GM18507 (cell line): Measurements from ENCODE around the gene HHAT.
"Not testable (repeated sequence)": the region's sequence is repeated elsewhere in the genome, so short reads cannot be mapped to it uniquely, and the experiment has no call there.

Experiments
- DNase-seq: peaks from one replicate; pipeline ENCODE4 v3.0.0; 2011; ENCODE audit warnings: low read depth; ENCODE audit not compliant: insufficient read length; ENCODE audit errors: extremely low spot score
- FAIRE-seq: peaks from 2 replicates; lab custom pipeline; 2011; peaks lifted over from hg19 to GRCh38; lab: Jason Lieb, UNC

The HHAT gene

DNA sequence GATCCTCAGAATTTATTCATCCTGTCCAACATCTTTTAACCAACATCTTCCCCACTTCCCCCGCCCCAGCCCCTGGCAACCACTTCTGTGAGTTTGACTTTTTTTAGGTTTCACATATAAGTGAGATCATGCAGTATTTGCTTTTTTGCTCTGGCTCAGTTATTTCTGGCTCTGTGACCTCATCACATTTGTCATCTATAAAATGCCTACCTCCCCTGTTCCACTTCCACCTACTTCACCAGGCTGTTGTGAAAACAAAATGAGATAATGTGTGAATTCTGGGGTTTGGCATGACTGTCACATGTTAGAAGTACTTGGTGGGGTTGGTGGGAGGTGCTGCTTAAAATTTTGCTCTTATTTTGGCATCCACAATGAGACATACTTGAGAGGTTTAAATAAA is 18.4 kb downstream of the HHAT start:
- FAIRE-seq (peak; percentile 18), DNase-seq (no peak)

DNA sequence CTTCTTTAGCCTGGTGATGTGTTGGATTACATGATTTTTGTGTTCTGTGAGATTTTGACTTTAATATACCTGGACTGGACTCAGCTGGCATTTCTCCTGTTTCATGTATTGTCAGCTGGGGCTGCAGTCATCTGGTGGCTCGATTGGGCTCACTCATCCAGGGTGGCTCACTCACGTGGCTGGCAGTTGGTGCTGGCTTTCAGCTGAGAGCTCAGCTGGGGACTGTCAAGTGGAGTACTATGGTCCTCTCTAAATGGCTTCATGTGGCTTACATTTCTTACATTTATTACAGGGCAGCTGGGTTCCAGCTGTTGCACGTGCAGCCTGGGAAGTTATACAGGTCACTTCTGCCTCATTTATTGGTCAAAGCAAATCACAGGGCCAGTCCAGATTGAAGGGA is 22.8 kb downstream of the HHAT start:
- no peak for FAIRE-seq
- no peak for DNase-seq

DNA sequence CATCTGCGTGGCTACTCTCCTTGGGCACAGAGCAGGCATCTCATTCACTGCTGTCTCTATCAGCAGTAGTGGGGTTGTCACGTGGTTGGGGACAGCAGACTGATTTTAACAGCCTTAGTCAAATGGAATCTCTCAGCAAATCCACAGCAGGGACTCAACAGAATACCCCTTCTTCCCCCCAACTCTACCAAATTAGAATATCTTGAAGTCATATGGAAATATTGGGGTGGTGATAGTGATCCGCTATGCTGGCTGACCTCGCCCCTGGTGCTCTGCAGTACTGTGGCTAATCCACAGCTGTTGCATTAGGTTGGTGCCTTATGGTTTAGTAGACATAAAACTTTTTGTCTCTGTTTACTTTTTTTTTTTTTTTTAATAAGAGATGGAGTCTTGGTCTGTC is 23.9 kb downstream of the HHAT start:
- no peak for DNase-seq
- no peak for FAIRE-seq

DNA sequence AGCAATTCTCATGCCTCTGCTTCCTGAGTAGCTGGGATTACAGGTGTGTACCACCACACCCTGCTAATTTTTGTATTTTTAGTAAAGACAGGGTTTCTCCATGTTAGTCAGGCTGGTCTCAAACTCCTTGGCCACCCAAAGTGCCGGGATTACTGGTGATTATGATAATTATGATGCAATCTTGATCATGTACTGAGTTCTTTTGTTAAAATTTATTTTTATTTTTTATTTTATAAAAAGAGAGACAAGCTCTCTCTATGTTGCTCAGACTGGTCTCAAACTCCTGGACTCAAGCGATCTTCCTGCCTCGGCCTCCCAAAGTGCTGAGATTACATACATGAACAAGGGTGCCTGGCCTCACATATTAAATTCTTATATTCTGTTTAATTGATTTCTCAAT is 25.6 kb downstream of the HHAT start:
- DNase-seq, FAIRE-seq: not testable (repeated sequence)

DNA sequence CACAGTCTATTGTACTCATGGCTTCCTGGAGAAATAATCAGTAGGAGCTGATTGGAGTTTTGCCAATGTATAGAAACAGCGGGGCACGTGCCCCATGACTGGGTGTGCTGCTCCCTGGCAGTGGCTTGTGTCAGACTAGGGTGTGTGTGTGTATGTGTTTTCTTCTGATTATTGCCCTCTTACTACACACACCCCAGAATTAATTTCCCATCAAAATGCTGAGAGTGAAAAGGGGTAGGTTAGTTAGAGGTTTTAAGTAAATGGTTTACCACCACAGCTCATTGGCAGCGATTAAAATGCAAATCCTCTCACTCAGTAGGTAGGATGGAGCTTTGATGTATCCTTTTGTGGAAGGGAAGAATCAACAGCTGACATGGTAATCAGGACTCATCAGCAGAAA is 29.9 kb downstream of the HHAT start:
- no peak for DNase-seq
- no peak for FAIRE-seq

DNA sequence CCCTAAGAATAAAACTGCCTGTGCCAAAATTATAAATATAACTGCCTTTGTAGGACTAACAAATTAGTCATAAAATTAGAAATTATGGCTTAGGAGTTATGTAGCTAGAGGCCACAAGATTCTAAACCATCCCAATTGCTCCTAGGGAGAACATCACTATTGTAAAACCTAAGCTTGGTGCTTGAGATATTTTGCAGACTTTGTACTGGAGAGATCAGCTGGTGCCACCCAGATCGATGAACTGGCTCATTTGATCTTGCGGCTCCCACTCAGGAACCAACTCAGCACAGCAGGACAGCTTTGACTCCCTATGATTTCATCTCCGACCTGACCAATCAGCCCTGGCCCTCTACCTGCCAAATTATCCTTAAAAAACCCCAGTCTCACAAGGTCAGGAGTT is 30.6 kb downstream of the HHAT start:
- FAIRE-seq (no peak), DNase-seq (no peak)

DNA sequence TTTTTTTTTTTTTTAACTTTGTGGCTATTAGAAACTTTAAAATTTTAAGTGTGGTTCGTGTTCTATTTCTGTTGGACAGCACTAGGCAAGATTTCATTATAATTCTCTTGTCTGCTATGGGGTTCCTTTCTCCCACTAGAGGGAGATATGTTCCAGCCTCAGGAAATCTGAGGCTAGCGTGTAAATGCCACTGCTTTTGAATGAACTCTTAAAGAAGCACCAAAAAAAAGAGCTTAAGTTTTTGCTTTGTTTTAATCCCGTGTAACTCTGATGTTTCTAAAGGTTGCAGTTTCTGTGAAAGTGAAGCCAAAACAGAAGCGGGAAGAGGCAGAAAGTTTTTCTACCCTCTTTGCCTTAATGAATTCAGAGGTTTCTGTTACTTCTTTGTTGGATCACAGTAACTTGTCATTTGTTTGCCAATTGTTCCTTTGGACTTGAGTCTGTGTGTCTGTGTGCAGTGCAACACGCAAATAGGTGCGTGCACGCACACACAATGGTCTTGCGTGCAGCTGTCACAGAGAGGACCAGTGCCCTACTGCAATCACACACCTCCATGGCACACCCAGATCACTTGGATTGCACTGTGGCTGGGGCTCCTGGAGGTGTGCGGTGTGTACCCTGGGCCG is 32.3 kb downstream of the HHAT start:
- peak; percentile 49 for FAIRE-seq
- DNase-seq: no peak

DNA sequence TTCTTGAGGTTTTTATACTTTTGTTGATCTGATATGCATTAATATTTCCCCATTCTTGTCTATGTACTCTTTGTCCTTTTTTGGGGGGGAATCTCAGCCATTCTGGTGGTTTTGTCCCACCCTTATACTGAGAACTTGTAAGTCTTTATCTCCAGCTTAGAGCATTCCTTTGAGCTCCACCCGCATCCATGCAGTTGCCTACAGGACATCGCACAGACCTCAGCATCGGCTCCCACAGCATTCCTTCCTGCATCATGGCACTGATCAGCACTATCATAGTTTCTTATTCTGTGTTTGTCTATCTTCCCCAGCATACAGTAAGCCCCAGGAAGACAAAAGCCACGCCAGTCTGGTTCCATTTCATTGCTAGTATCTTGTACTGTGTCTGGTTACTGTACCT is 33.0 kb downstream of the HHAT start:
- DNase-seq (no peak), FAIRE-seq (no peak)

DNA sequence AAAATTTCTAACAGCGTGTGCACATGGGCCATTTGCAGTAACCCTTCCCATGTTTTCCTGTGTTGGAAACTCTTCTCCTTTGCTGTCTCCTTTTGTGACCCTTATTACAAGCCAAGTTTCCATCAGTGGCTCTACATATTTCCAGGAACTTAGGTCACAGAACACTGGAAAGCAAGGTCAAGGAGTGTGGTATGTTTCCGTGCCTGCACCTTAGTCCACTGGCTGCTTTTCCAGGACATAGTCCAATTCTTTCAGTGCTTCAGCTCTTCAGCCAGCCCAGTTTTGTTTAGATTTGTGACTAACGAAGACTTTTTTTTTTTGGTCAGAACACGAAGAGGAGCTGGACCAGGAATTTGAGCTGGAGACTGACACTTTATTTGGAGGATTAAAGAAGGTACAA is 33.8 kb downstream of the HHAT start:
- DNase-seq (no peak), FAIRE-seq (no peak)

DNA sequence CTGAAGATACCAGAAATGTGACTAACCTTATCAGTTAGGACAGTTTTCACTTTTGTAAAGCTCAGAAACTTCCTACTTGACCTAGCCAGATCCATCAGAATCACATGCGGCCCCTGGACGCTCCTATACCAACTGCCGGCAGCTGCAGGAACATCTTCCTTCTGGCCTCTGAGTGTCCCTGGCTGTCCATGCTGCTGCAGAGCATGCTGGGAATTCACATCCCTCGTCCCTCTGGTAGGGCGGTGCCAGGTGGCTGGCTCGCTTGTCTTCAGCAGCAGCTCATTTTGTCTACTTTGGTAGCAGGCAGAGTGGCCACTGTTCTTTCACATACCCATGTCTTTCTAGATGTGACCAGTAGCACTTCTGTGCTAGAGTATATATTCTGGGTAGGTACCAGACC is 34.4 kb downstream of the HHAT start:
- no peak for FAIRE-seq
- DNase-seq: no peak

DNA sequence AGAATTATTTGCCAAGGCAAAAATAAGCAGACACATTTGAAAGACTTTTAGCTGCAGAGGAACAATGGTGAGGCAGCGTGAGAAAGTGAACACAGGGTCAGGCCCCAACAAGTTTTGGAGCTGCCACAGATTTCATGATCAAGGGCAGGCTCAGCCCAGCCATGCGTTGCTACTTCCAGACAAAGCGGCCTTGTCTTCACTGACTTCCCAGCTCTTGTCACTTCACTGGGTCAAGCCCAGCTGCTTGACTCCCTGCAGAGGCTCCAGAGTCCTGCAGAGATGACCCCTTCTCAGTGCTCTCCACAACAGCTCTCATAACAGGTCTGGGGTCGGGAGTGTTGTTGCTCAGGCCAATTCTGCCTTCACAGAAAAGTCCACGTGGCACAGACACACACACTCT is 35.8 kb downstream of the HHAT start:
- FAIRE-seq (no peak), DNase-seq (no peak)

DNA sequence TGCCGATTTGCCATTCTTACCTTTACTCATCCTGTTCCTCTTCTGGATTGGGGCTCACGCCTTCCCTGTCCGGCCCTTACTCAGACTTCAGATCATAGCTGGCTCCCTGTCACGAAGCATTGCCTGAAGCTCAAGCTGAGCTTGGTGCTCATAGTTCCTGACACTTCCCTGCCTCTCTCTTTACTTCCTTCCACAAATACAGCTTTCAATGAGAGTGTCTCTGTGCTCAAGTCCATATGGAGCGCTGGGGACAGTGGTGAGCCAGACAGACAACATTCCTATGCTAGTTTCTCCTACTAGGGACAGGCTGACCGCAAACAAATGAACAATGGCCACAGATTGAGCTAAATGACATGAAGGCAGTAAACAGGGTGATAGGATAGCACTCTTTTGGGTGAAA is 38.1 kb downstream of the HHAT start:
- DNase-seq (no peak), FAIRE-seq (no peak)

DNA sequence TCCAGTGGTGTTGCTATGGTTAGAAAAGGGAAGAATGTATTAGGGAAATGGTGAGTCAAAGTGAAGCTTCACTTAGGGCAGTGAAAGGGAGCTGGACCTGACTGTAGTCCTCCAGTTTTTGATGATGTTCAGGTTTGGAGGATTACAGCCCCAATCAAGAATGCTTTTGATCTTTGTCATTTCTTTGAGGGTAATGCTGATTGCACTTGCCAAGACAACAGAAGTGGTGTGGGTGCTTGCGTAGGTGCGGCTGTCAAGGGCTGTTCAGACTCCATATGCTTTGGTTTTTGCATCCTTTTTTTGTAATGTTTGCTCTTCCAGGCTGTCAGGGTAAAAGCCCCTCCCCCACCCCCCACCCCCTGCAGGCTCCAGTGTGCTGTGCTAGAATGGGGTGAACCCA is 38.9 kb downstream of the HHAT start:
- FAIRE-seq (no peak), DNase-seq (no peak)

DNA sequence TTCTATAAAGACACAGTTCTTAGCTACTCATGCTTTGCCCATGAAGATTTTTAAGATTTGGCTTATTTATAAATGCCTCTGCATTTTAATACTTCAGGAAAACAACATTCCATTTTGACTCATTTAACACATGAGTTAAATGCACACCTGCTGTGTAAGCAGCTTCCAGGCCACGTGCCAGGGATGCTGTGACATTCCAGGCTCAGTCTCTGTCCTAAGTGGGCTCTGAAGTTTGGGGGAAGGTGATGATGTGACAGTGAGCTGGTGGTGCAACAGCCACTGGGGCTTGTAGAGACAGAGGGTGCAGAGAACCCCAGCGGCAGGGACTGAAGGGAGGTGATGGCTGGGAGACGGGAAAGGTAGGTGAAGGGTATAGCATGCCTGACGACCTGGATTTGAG is 40.7 kb downstream of the HHAT start:
- FAIRE-seq: no peak

DNA sequence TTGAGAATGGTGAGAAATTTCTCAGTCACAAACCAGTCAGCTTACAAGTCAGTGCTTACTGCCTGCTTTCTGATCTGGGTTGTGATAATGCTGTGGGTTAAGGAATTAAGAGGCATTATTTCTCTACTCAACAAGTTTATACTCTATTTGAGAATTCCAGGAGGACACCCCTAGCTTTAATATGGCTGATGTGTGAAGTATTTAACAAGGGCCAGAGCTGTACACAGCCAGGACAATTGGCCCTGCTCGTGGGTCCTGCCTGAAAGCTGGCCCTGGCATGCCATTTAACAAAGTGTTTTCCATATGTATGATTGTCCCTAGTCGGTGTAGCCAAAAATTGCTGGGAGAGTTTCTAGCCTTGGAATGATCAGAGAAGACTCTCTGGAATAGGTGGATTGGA is 43.2 kb downstream of the HHAT start:
- FAIRE-seq (no peak), DNase-seq (no peak)

More for the DNA sequence above, 40.7 kb downstream of the HHAT start:
- DNase-seq: no peak

DNA sequence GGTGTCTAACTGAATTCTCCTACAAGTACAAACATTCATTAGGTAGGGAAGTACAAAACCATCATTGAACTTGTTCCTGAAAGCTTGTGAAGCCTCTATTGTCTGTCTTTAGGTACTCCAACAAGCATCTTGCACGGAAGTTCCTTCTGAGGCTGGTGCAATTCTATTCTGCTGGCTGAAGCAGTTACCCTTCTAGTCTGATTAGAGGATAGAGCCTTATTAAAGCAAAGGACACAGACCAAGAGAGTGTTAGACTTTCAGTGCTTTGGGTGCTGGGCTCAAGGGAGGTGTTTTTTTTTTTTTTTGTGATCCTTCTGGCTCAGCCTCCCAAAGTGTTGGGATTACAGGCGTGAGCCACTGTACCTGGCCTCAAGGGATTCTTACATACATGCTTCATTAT is 43.8 kb downstream of the HHAT start:
- no peak for FAIRE-seq

DNA sequence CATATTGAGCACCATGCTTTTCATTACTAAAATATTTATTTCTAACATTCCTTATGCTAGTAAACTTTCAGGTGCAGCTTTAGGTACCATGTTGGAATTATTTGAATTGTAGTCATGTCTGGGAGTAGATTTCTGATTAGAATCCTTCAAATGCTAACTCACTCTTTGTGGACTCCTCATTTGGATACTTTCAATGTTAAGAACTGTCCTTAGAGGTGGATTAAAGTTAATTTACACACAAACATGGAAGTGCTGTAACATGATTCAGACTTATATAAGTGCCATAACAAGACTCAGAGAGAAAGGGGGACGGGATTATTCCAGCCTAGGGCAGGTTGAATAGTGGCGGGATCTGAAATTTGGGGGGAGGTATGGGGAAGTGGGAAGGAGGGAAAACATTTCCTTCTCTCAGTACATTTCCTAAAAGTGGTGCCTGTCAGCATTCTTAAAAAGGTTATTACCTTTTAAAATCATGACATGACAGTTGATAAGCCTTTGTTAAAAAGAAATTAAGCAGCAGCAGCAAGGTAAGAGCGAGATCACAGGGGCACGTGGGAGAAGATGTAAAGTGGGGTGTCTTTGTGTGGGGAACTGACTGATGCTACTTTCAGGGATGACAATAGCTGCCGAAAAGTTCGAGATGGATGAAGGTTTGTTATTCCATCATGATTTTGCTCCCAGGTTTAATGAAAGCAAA is 44.4 kb downstream of the HHAT start:
- FAIRE-seq: no peak
- no peak for DNase-seq

More for the DNA sequence above, 43.8 kb downstream of the HHAT start:
- no peak for DNase-seq

DNA sequence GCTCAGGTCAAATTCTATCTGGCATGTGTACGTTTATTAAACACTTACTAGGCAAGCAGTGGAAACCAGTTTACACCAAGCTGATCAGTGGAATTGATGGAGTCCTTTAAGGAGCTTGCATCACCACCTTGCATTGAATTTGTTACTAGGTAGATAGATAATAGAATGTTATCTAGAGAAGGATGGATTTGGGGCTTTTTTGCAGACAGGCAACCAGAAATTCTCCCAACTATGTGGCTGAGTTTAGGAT is 44.9 kb downstream of the HHAT start:
- no peak for FAIRE-seq
- DNase-seq: no peak

DNA sequence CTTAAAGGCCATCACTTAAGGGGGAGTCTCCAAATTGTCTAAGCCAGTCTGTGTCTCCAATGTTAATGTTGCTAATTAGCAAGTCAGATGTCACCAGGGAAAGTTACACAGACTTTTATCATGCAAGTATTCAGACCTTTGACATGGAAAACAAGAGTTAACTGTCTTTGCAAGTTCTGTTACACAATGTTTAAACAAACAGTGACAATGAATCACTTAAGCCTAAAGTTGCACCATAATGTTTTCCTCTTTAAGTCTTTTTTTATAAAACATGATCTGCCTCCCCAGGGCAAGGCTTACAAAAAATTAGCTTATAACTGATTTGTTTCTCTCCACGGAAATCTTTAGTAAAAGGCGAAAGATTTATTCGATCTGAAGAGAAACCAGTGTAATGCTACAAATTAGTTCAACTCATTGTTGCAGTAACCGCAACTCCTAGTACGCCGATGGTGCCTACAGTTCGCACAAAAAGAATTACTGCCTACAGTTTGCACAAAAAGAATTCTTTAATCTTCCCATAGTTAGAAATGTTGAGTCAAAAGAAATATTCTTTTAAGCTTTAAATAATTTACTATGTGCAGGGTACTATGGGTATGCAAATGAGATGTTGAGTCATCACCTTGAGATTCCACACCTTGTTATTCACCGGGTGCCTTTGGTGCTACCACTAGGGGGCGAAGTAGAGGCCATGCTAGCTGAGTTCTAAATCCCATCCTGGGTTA is 45.3 kb downstream of the HHAT start:
- FAIRE-seq: peak; percentile 74
- DNase-seq: peak; percentile 26

DNA sequence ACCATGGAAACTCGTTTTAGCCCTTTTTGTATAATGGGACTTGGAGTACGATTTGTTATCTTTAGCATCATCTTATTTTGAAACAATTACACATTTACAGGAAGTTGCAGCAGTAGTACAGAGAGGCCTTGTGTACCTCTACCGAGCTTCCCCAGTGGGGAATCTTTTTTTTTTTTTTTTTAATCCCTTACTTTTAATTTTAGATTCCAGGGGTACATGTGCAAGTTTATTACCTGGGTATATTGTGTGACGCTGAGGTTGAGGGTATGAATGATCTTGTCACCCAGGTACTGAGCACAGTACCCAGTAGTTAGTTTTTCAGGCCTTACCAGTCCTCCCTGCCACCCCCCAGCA is 45.9 kb downstream of the HHAT start:
- FAIRE-seq: no peak
- DNase-seq: no peak

DNA sequence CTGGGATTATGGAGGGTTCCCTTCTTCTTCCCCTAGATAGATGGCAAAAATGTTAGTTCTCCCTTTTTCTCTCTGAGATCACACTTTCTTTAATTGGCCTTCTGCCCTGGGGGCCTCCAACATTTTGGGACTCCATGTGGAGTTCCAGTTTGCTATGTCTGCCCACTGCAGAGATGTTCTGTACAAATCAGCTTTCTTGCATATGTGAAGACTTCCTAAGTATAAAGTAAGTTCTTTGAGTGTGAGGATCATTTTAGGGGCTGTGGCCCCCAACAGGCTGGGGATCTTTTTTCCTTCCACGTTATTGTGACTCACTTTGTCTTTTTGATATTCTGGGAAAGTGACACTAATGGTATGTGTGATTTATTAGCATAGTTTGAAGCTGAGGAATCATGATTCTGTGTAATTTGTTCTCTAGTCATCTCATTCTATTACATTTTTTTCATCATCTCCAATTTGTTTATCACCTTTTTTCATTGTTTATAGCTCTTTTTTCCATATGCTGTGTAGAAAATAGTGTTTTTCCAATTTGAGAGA is 48.2 kb downstream of the HHAT start:
- no peak for DNase-seq
- FAIRE-seq: no peak
